ENCODE measurements around the gene PKDCC. TPM values are rescaled to one million over a fixed set of nuclear protein-coding genes. Genes with fewer than 3 reads are reported as not detected.

Gene PKDCC
- total and polyA plus RNA-seq, 2 of the 13 experiments (the other 11 are each of a cell fraction or from before 2014, with no cell fraction given): 52.6 to 58.8 TPM

DNA sequence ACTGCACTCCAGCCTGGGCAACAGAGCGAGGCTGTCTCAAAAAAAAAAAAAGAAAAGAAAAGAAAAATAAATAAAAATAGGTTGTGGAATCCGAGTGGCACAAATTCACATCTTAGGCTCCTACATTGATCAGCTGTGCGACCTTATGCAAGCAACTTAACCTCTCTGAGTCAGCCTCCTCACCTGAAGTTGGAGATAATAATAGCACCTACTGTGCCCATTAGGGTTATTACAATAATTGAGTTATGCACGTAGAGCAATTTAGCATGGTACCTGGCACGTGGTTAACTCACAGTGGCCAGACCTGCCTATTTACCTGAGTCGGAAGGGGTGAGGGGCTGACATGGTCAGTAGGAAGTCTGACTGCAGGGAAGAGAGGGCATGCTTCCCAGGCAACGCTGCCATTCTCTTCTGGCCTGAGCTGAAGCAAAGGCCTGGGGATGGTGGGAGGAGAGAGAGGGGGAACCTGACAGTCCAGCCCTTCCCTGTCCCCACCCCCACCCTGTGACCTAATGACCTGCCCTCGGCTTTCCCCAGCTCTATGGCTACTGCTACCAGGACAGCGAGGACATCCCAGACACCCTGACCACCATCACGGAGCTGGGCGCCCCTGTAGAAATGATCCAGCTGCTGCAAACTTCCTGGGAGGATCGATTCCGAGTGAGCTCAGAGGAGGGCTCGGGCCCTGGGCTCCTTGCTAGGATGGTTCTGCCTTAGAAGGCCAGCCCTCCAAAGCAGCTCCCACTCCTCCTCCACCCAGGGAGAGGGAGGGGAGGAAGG lies 5.1 kb downstream of the PKDCC start:
- ATAC-seq: 0 out of 3 replicates have a peak, but pooled peaks have one; percentile 0
- POLR2A ChIA-PET: interaction anchor here (0.7 to 5.3 kb wide), 12 partner anchors 10 to 205 kb away, joined by 3 to 32 read pairs (median 4); no protein-coding TSS in a partner anchor
- H3K9ac ChIP-seq (ENCODE audit: insufficient read depth, low read depth, low read length): 0 out of 2 replicates have a peak overlapping the region, but pooled peaks have one; percentile 20
- TF ChIP-seq, protein P1, sequence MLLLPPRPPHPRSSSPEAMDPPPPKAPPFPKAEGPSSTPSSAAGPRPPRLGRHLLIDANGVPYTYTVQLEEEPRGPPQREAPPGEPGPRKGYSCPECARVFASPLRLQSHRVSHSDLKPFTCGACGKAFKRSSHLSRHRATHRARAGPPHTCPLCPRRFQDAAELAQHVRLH (CRISPR knock-in tag; IDR thresholded peaks at IDR 0.05; ENCODE audit: borderline replicate concordance, low read depth): no peak
- TF ChIP-seq WIZ (CRISPR knock-in tag; IDR thresholded peaks at IDR 0.05) (no peak), SRF (IDR thresholded peaks at IDR 0.05; ENCODE audit: low read depth, low read length) (no peak), ZNF737 (CRISPR knock-in tag; IDR thresholded peaks at IDR 0.05; ENCODE audit: borderline replicate concordance) (no peak), POGZ (CRISPR knock-in tag; IDR thresholded peaks at IDR 0.05) (0 out of 2 replicates have a peak, but pooled peaks have one; percentile 11), MYC (CRISPR knock-in tag; IDR thresholded peaks at IDR 0.05; ENCODE audit: borderline replicate concordance) (peak; percentile 15; the same call in 1 of the 2 replicates), ERF (CRISPR knock-in tag; IDR thresholded peaks at IDR 0.05) (no peak), NR3C1 (CRISPR knock-in tag; IDR thresholded peaks at IDR 0.05) (no peak), JUND (CRISPR knock-in tag; IDR thresholded peaks at IDR 0.05) (peak; percentile 5; the same call in 1 of the 2 replicates), ZBTB7B (CRISPR knock-in tag; IDR thresholded peaks at IDR 0.05) (no peak; the same call in 1 of the 2 replicates), ZNF10 (CRISPR knock-in tag; IDR thresholded peaks at IDR 0.05; ENCODE audit: borderline replicate concordance, low read depth) (no peak), AKAP8 (CRISPR knock-in tag; IDR thresholded peaks at IDR 0.05) (0 out of 2 replicates have a peak, but pooled peaks have one; percentile 10), KDM5B (CRISPR knock-in tag; IDR thresholded peaks at IDR 0.05; ENCODE audit: borderline replicate concordance) (no peak), ZNF430 (CRISPR knock-in tag; IDR thresholded peaks at IDR 0.05) (no peak), ZSCAN30 (CRISPR knock-in tag; IDR thresholded peaks at IDR 0.05) (no peak), SRY (CRISPR knock-in tag; IDR thresholded peaks at IDR 0.05) (no peak), ZFAT (CRISPR knock-in tag; conservative IDR thresholded peaks at IDR 0.05) (no peak)
- TF ChIP-seq, protein P2, sequence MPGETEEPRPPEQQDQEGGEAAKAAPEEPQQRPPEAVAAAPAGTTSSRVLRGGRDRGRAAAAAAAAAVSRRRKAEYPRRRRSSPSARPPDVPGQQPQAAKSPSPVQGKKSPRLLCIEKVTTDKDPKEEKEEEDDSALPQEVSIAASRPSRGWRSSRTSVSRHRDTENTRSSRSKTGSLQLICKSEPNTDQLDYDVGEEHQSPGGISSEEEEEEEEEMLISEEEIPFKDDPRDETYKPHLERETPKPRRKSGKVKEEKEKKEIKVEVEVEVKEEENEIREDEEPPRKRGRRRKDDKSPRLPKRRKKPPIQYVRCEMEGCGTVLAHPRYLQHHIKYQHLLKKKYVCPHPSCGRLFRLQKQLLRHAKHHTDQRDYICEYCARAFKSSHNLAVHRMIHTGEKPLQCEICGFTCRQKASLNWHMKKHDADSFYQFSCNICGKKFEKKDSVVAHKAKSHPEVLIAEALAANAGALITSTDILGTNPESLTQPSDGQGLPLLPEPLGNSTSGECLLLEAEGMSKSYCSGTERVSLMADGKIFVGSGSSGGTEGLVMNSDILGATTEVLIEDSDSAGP (CRISPR knock-in tag; IDR thresholded peaks at IDR 0.05; ENCODE audit: borderline replicate concordance): 0 out of 2 replicates have a peak, but pooled peaks have one; percentile 31
- TF ChIP-seq, protein P3, sequence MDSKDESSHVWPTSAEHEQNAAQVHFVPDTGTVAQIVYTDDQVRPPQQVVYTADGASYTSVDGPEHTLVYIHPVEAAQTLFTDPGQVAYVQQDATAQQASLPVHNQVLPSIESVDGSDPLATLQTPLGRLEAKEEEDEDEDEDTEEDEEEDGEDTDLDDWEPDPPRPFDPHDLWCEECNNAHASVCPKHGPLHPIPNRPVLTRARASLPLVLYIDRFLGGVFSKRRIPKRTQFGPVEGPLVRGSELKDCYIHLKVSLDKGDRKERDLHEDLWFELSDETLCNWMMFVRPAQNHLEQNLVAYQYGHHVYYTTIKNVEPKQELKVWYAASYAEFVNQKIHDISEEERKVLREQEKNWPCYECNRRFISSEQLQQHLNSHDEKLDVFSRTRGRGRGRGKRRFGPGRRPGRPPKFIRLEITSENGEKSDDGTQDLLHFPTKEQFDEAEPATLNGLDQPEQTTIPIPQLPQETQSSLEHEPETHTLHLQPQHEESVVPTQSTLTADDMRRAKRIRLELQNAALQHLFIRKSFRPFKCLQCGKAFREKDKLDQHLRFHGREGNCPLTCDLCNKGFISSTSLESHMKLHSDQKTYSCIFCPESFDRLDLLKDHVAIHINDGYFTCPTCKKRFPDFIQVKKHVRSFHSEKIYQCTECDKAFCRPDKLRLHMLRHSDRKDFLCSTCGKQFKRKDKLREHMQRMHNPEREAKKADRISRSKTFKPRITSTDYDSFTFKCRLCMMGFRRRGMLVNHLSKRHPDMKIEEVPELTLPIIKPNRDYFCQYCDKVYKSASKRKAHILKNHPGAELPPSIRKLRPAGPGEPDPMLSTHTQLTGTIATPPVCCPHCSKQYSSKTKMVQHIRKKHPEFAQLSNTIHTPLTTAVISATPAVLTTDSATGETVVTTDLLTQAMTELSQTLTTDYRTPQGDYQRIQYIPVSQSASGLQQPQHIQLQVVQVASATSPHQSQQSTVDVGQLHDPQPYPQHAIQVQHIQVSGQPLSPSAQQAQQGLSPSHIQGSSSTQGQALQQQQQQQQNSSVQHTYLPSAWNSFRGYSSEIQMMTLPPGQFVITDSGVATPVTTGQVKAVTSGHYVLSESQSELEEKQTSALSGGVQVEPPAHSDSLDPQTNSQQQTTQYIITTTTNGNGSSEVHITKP (CRISPR knock-in tag; IDR thresholded peaks at IDR 0.05; ENCODE audit: low read depth): 0 out of 2 replicates have a peak, but pooled peaks have one; percentile 64

More for the DNA sequence above, 5.1 kb downstream of the PKDCC start:
- peaks cover 34% of the 10 kb centered on the region for H3K79me2 ChIP-seq (ENCODE audit: insufficient read depth, low read length)
- no peak for FAIRE-seq
- CTCF ChIA-PET (ENCODE audit: low intra/inter-chr PET ratio, low total read pairs): interaction anchor here (1.2 kb wide), 1 partner anchor 34 kb away, joined by 3 read pairs; no protein-coding TSS in a partner anchor
- peaks cover 0 to 6% of the 10 kb centered on the region in 2 experiments; a peak in 1 of 5 replicates for H3K27me3 ChIP-seq (ENCODE audit: control insufficient read depth in 1 of 2, insufficient read depth in 2 of 2, low read length in 2 of 2)
- peaks cover 13 to 16% of the 10 kb centered on the region in 2 experiments; a peak in 4 of 5 replicates for H3K36me3 ChIP-seq (replicated peaks in 1 of 2; ENCODE audit: control insufficient read depth in 1 of 2, insufficient read depth in 2 of 2, low read length in 2 of 2)
- peaks cover 94% of the 10 kb centered on the region for H3K4me1 ChIP-seq (ENCODE audit: insufficient read depth, low read length)
- intact Hi-C loops (cut with micrococcal nuclease; ENCODE audit: unreplicated experiment): no loop called here
- H3K4me2 ChIP-seq (ENCODE audit: low read depth, low read length): peak overlapping the region; percentile 55
- DNase-seq (ENCODE audit: low spot score): no peak
- H2AFZ ChIP-seq (ENCODE audit: low read length): no peak overlapping the region
- 72% methylated on average over 13 of the region's 14 CpGs for WGBS (ENCODE audit: low lambda C conversion rate)
- in situ Hi-C loops (cut with HindIII; ENCODE audit: extremely low pct_ligation_motif_present, low pct_unique_long_range_greater_than_20kb): no loop called here
- H3K27ac ChIP-seq (ENCODE audit: extremely low read length, insufficient read depth, low read length): peak overlapping the region; percentile 39
- BruUV-seq (replicated peaks): no TSS peak
- H4K20me1 ChIP-seq (ENCODE audit: insufficient read depth, low read length): peaks cover 7% of the 10 kb centered on the region
- no peaks in the 10 kb centered on the region for H3K9me3 ChIP-seq (ENCODE audit: low read length)
- peak overlapping the region in 1 of 3 experiments; percentile 32; a peak in 1 of 6 replicates for H3K4me3 ChIP-seq (replicated peaks in 1 of 3; ENCODE audit: insufficient read depth in 1 of 3, low read depth in 2 of 3, low read length in 3 of 3)

Data from HepG2 (cell line).